H1 (cell line): ENCODE results near the gene ZNF440. TPM values are rescaled to one million over a fixed set of nuclear protein-coding genes. Genes with fewer than 3 reads are reported as not detected.

Experiments
- BRCA1 ChIP-seq: IDR thresholded peaks from 2 replicates; pipeline ENCODE4 v1.6.1; 2012; ENCODE audit warnings: low read depth, low read length, improper control_type of control experiment
- CHD7 ChIP-seq: fragments of 300-600 bp; sonication (generic); IDR thresholded peaks from 2 replicates; pipeline ENCODE4 v1.7.1; 2012; ENCODE audit warnings: low read length, moderate library complexity, mild to moderate bottlenecking, inconsistent platforms; ENCODE audit not compliant: insufficient replicate concordance
- EZH2 ChIP-seq: fragments of 200-600 bp; sonication (generic); IDR thresholded peaks from 2 replicates; pipeline ENCODE4 v1.7.1; 2012; ENCODE audit warnings: low read depth, mild to moderate bottlenecking, moderate library complexity, low read length, inconsistent platforms; ENCODE audit not compliant: severe bottlenecking
- HDAC6 ChIP-seq: IDR thresholded peaks from one replicate; pipeline ENCODE4 v1.7.1; 2012; ENCODE audit warnings: low read depth, mild to moderate bottlenecking, inconsistent platforms, low read length, moderate library complexity
- KDM4A ChIP-seq: IDR thresholded peaks from one replicate; pipeline ENCODE4 v1.7.1; 2012; ENCODE audit warnings: low read depth, mild to moderate bottlenecking, moderate library complexity, low read length, inconsistent platforms; ENCODE audit not compliant: severe bottlenecking
- NRF1 ChIP-seq: IDR thresholded peaks from 2 replicates; pipeline ENCODE4 v1.6.1; 2011; ENCODE audit warnings: mild to moderate bottlenecking, low read depth, low read length, improper control_type of control experiment
- PHF8 ChIP-seq: fragments of 200-600 bp; sonication (generic); conservative IDR thresholded peaks from 2 replicates; pipeline ENCODE4 v1.7.1; 2012; ENCODE audit warnings: low read depth, mild to moderate bottlenecking, inconsistent platforms, low read length, moderate library complexity
- TAF1 ChIP-seq: IDR thresholded peaks from 2 replicates; pipeline ENCODE4 v1.6.1; 2011; ENCODE audit warnings: mild to moderate bottlenecking, low read depth, low read length
- ZNF274 ChIP-seq: IDR thresholded peaks from 2 replicates; pipeline ENCODE4 v1.7.0; 2012; ENCODE audit warnings: low read length, borderline replicate concordance; ENCODE audit errors: extremely low read depth
- polyA plus RNA-seq, 7 experiments: library from polyadenylated mRNA; depleted of rRNA in 3 of 7; stranded (reverse) in 5 of 7; unstranded in 2 of 7; fragments of >200 nt in 5 of 7; fragments of 200-250 nt in 2 of 7; gene quantifications; 1 replicate in 5 of 7; 2 replicates in 1 of 7; 4 replicates in 1 of 7; pipeline versions ENCODE4 v1.2.1 to v1.2.3, GENCODE V29; 2011 to 2013; ENCODE audit warnings: missing spikeins in 2 of 7, mixed read lengths in 2 of 7
- total RNA-seq: library from RNA; stranded (reverse); fragmentation: NEBNext Ultra II Directional; extraction: Animal tissue kit (Norgen Biotek cat#: 25700); gene quantifications from 2 replicates; pipeline ENCODE4 v1.2.1, GENCODE V29; 2021

ZNF440 gene
- total and polyA plus RNA-seq, 2 of the 8 experiments (the other 6 are each of a cell fraction or from before 2014, with no cell fraction given) = 0.77 to 6.5 TPM

- no peak for TF ChIP-seq CHD7
- TF ChIP-seq PHF8 = no peak
- no peak for TF ChIP-seq BRCA1
- no peak for TF ChIP-seq NRF1
- TF ChIP-seq KDM4A = no peak
- TF ChIP-seq ZNF274 = no peak
- TF ChIP-seq EZH2 = no peak
- no peak for TF ChIP-seq TAF1
- TF ChIP-seq HDAC6 = no peak
Measured at GRCh38 chr19:11872624-11873023, 58.6 kb downstream of the ZNF440 start (continued).
